Measurements from ENCODE around the gene GAGE12D.
"Not testable (repeated sequence)": the region's sequence is repeated elsewhere in the genome, so short reads cannot be mapped to it uniquely, and the experiment has no call there.

Gene GAGE12D

GRCh38 chrX:49541433-49541832 lies at the start of gene GAGE12D:
Gene GAGE12D (plus strand): TSS chrX:49541733. CDS start chrX:49542888, 1,155 bp downstream.
- H3K4me3 ChIP-seq (ENCODE audit: low read length); DNase-seq (ENCODE audit: low read depth); H3K36me3 ChIP-seq (ENCODE audit: control insufficient read depth, insufficient read depth, low read length, severe bottlenecking); H3K9ac ChIP-seq (ENCODE audit: low read length); H3K9me3 ChIP-seq (ENCODE audit: control insufficient read depth, low read length); H3K27me3 ChIP-seq (replicated peaks; ENCODE audit: control insufficient read depth, insufficient read depth, low read length); H3K4me1 ChIP-seq (ENCODE audit: control insufficient read depth, insufficient read depth, low read length): not testable (repeated sequence)

GRCh38 chrX:49531877-49532276 lies 9.7 kb upstream of the GAGE12D start, which contains the start of gene GAGE12C:
Gene GAGE12C (plus strand): TSS chrX:49532177. CDS start chrX:49533332, 1,155 bp downstream.
- not testable (repeated sequence) for DNase-seq (ENCODE audit: low read depth); H3K36me3 ChIP-seq (ENCODE audit: control insufficient read depth, insufficient read depth, low read length, severe bottlenecking); H3K27me3 ChIP-seq (replicated peaks; ENCODE audit: control insufficient read depth, insufficient read depth, low read length); H3K9me3 ChIP-seq (ENCODE audit: control insufficient read depth, low read length); H3K9ac ChIP-seq (ENCODE audit: low read length); H3K4me3 ChIP-seq (ENCODE audit: low read length); H3K4me1 ChIP-seq (ENCODE audit: control insufficient read depth, insufficient read depth, low read length)

GRCh38 chrX:49550989-49551388 lies 9.5 kb downstream of the GAGE12D start, which contains the start of gene GAGE12E:
Gene GAGE12E (plus strand): TSS chrX:49551289. CDS start chrX:49552444, 1,155 bp downstream.
- H3K9ac ChIP-seq (ENCODE audit: low read length); H3K9me3 ChIP-seq (ENCODE audit: control insufficient read depth, low read length); H3K4me3 ChIP-seq (ENCODE audit: low read length); DNase-seq (ENCODE audit: low read depth); H3K36me3 ChIP-seq (ENCODE audit: control insufficient read depth, insufficient read depth, low read length, severe bottlenecking); H3K4me1 ChIP-seq (ENCODE audit: control insufficient read depth, insufficient read depth, low read length); H3K27me3 ChIP-seq (replicated peaks; ENCODE audit: control insufficient read depth, insufficient read depth, low read length): not testable (repeated sequence)

GRCh38 chrX:49560542-49560941 lies 19.0 kb downstream of the GAGE12D start, which contains the start of gene GAGE12F:
Gene GAGE12F (plus strand): TSS chrX:49560842. CDS start chrX:49561997, 1,155 bp downstream.
- not testable (repeated sequence) for H3K9ac ChIP-seq (ENCODE audit: low read length); H3K4me1 ChIP-seq (ENCODE audit: control insufficient read depth, insufficient read depth, low read length); H3K27me3 ChIP-seq (replicated peaks; ENCODE audit: control insufficient read depth, insufficient read depth, low read length); H3K36me3 ChIP-seq (ENCODE audit: control insufficient read depth, insufficient read depth, low read length, severe bottlenecking); H3K9me3 ChIP-seq (ENCODE audit: control insufficient read depth, low read length); H3K4me3 ChIP-seq (ENCODE audit: low read length); DNase-seq (ENCODE audit: low read depth)

GRCh38 chrX:49568728-49569127 lies 27.2 kb downstream of the GAGE12D start:
- H3K9me3 ChIP-seq (ENCODE audit: control insufficient read depth, low read length); H3K9ac ChIP-seq (ENCODE audit: low read length); DNase-seq (ENCODE audit: low read depth); H3K4me3 ChIP-seq (ENCODE audit: low read length); H3K4me1 ChIP-seq (ENCODE audit: control insufficient read depth, insufficient read depth, low read length); H3K36me3 ChIP-seq (ENCODE audit: control insufficient read depth, insufficient read depth, low read length, severe bottlenecking); H3K27me3 ChIP-seq (replicated peaks; ENCODE audit: control insufficient read depth, insufficient read depth, low read length): not testable (repeated sequence)

- DNase-seq (ENCODE audit: low read depth); H3K9ac ChIP-seq (ENCODE audit: low read length); H3K27me3 ChIP-seq (replicated peaks; ENCODE audit: control insufficient read depth, insufficient read depth, low read length); H3K9me3 ChIP-seq (ENCODE audit: control insufficient read depth, low read length); H3K4me1 ChIP-seq (ENCODE audit: control insufficient read depth, insufficient read depth, low read length); H3K36me3 ChIP-seq (ENCODE audit: control insufficient read depth, insufficient read depth, low read length, severe bottlenecking); H3K4me3 ChIP-seq (ENCODE audit: low read length): not testable (repeated sequence)
These were observed 27.6 kb downstream of the GAGE12D start for GRCh38 chrX:49569152-49569551.

GRCh38 chrX:49570100-49570499 lies 28.6 kb downstream of the GAGE12D start, which contains the start of gene GAGE12G:
Gene GAGE12G (plus strand): TSS chrX:49570400. CDS start chrX:49571555, 1,155 bp downstream.
- not testable (repeated sequence) for H3K9me3 ChIP-seq (ENCODE audit: control insufficient read depth, low read length)

GRCh38 chrX:49579649-49580048 lies 38.1 kb downstream of the GAGE12D start, which contains the start of gene GAGE12H:
Gene GAGE12H (plus strand): TSS chrX:49579949. CDS start chrX:49581104, 1,155 bp downstream.
- not testable (repeated sequence) for H3K4me3 ChIP-seq (ENCODE audit: low read length); H3K9me3 ChIP-seq (ENCODE audit: control insufficient read depth, low read length); H3K27me3 ChIP-seq (replicated peaks; ENCODE audit: control insufficient read depth, insufficient read depth, low read length); H3K36me3 ChIP-seq (ENCODE audit: control insufficient read depth, insufficient read depth, low read length, severe bottlenecking); DNase-seq (ENCODE audit: low read depth); H3K4me1 ChIP-seq (ENCODE audit: control insufficient read depth, insufficient read depth, low read length); H3K9ac ChIP-seq (ENCODE audit: low read length)

More at GRCh38 chrX:49570100-49570499, 28.6 kb downstream of the GAGE12D start, which contains the start of gene GAGE12G:
- not testable (repeated sequence) for H3K9ac ChIP-seq (ENCODE audit: low read length); H3K4me1 ChIP-seq (ENCODE audit: control insufficient read depth, insufficient read depth, low read length); H3K27me3 ChIP-seq (replicated peaks; ENCODE audit: control insufficient read depth, insufficient read depth, low read length); H3K4me3 ChIP-seq (ENCODE audit: low read length); DNase-seq (ENCODE audit: low read depth); H3K36me3 ChIP-seq (ENCODE audit: control insufficient read depth, insufficient read depth, low read length, severe bottlenecking)

GRCh38 chrX:49589196-49589595 lies 47.7 kb downstream of the GAGE12D start, which contains the start of gene GAGE2A:
Gene GAGE2A (plus strand): TSS chrX:49589496. CDS start chrX:49590651, 1,155 bp downstream.
- not testable (repeated sequence) for H3K9me3 ChIP-seq (ENCODE audit: control insufficient read depth, low read length); H3K4me1 ChIP-seq (ENCODE audit: control insufficient read depth, insufficient read depth, low read length); H3K36me3 ChIP-seq (ENCODE audit: control insufficient read depth, insufficient read depth, low read length, severe bottlenecking); H3K4me3 ChIP-seq (ENCODE audit: low read length); H3K27me3 ChIP-seq (replicated peaks; ENCODE audit: control insufficient read depth, insufficient read depth, low read length); DNase-seq (ENCODE audit: low read depth); H3K9ac ChIP-seq (ENCODE audit: low read length)

- not testable (repeated sequence) for DNase-seq (ENCODE audit: low read depth); H3K4me1 ChIP-seq (ENCODE audit: control insufficient read depth, insufficient read depth, low read length); H3K36me3 ChIP-seq (ENCODE audit: control insufficient read depth, insufficient read depth, low read length, severe bottlenecking); H3K9ac ChIP-seq (ENCODE audit: low read length); H3K9me3 ChIP-seq (ENCODE audit: control insufficient read depth, low read length); H3K27me3 ChIP-seq (replicated peaks; ENCODE audit: control insufficient read depth, insufficient read depth, low read length); H3K4me3 ChIP-seq (ENCODE audit: low read length)
These were observed 48.4 kb downstream of the GAGE12D start for GRCh38 chrX:49589769-49590478.

GRCh38 chrX:49590488-49590887 lies 49.0 kb downstream of the GAGE12D start:
- DNase-seq (ENCODE audit: low read depth); H3K27me3 ChIP-seq (replicated peaks; ENCODE audit: control insufficient read depth, insufficient read depth, low read length); H3K4me1 ChIP-seq (ENCODE audit: control insufficient read depth, insufficient read depth, low read length); H3K9me3 ChIP-seq (ENCODE audit: control insufficient read depth, low read length); H3K9ac ChIP-seq (ENCODE audit: low read length); H3K36me3 ChIP-seq (ENCODE audit: control insufficient read depth, insufficient read depth, low read length, severe bottlenecking); H3K4me3 ChIP-seq (ENCODE audit: low read length): not testable (repeated sequence)
